ENCODE measurements around the gene NAPA. TPM values are rescaled to one million over a fixed set of nuclear protein-coding genes. Genes with fewer than 3 reads are reported as not detected.

Gene NAPA
- total and polyA plus RNA-seq, 2 of the 13 experiments (the other 11 are each of a cell fraction or from before 2014, with no cell fraction given), result 32.6 to 65.9 TPM

DNA sequence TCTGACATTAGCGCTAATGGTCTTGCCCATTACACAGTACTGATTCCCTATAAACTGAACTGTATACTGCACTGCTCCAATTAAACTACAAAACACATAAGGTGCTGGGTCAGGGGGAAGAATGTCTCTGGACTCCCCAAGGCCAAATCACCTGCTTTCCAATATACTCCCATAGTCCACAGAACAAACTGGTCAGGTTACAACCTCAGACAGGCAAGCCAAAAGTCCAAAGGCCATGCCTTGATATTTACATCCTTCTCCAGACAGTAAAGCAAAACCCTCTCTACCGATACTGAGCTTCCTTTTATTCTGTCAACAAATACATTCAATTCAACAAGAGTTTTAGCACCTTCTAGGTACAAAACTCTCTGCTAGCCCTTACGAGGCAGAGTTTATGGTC lies 49.2 kb upstream of the NAPA start (continued):
- TF ChIP-seq, protein P1, sequence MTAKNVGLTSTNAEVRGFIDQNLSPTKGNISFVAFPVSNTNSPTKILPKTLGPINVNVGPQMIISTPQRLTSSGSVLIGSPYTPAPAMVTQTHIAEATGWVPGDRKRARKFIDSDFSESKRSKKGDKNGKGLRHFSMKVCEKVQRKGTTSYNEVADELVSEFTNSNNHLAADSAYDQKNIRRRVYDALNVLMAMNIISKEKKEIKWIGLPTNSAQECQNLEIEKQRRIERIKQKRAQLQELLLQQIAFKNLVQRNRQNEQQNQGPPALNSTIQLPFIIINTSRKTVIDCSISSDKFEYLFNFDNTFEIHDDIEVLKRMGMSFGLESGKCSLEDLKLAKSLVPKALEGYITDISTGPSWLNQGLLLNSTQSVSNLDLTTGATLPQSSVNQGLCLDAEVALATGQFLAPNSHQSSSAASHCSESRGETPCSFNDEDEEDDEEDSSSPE (CRISPR knock-in tag; IDR thresholded peaks at IDR 0.05), result no peak
- TF ChIP-seq, protein P2, sequence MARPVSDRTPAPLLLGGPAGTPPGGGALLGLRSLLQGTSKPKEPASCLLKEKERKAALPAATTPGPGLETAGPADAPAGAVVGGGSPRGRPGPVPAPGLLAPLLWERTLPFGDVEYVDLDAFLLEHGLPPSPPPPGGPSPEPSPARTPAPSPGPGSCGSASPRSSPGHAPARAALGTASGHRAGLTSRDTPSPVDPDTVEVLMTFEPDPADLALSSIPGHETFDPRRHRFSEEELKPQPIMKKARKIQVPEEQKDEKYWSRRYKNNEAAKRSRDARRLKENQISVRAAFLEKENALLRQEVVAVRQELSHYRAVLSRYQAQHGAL (CRISPR knock-in tag; IDR thresholded peaks at IDR 0.05; ENCODE audit: not compliant biosample characterization), result no peak
- TF ChIP-seq ZNF431 (CRISPR knock-in tag; IDR thresholded peaks at IDR 0.05; ENCODE audit: borderline replicate concordance, low read depth) (no peak), GATAD1 (CRISPR knock-in tag; IDR thresholded peaks at IDR 0.05) (no peak), AKAP8 (CRISPR knock-in tag; IDR thresholded peaks at IDR 0.05) (no peak), ZNF180 (CRISPR knock-in tag; IDR thresholded peaks at IDR 0.05; ENCODE audit: borderline replicate concordance, low read depth) (no peak), ZNF782 (CRISPR knock-in tag; IDR thresholded peaks at IDR 0.05; ENCODE audit: borderline replicate concordance) (no peak), ISL2 (CRISPR knock-in tag; IDR thresholded peaks at IDR 0.05) (no peak), TEAD3 (CRISPR knock-in tag; optimal IDR thresholded peaks at IDR 0.05; ENCODE audit: borderline replicate concordance) (peak; percentile 8), ZNF557 (CRISPR knock-in tag; IDR thresholded peaks at IDR 0.05) (no peak), ZNF510 (CRISPR knock-in tag; IDR thresholded peaks at IDR 0.05; ENCODE audit: low read depth) (no peak), HNRNPLL (IDR thresholded peaks at IDR 0.05; ENCODE audit: low read depth, low read length, poor library complexity, severe bottlenecking) (no peak), STAT6 (CRISPR knock-in tag; IDR thresholded peaks at IDR 0.05; ENCODE audit: borderline replicate concordance) (no peak), ZNF251 (CRISPR knock-in tag; IDR thresholded peaks at IDR 0.05) (no peak), ZNF652 (CRISPR knock-in tag; IDR thresholded peaks at IDR 0.05; ENCODE audit: borderline replicate concordance, low read depth) (no peak), CTCF (CRISPR knock-in tag; IDR thresholded peaks at IDR 0.05) (no peak)
- TF ChIP-seq, protein P3, sequence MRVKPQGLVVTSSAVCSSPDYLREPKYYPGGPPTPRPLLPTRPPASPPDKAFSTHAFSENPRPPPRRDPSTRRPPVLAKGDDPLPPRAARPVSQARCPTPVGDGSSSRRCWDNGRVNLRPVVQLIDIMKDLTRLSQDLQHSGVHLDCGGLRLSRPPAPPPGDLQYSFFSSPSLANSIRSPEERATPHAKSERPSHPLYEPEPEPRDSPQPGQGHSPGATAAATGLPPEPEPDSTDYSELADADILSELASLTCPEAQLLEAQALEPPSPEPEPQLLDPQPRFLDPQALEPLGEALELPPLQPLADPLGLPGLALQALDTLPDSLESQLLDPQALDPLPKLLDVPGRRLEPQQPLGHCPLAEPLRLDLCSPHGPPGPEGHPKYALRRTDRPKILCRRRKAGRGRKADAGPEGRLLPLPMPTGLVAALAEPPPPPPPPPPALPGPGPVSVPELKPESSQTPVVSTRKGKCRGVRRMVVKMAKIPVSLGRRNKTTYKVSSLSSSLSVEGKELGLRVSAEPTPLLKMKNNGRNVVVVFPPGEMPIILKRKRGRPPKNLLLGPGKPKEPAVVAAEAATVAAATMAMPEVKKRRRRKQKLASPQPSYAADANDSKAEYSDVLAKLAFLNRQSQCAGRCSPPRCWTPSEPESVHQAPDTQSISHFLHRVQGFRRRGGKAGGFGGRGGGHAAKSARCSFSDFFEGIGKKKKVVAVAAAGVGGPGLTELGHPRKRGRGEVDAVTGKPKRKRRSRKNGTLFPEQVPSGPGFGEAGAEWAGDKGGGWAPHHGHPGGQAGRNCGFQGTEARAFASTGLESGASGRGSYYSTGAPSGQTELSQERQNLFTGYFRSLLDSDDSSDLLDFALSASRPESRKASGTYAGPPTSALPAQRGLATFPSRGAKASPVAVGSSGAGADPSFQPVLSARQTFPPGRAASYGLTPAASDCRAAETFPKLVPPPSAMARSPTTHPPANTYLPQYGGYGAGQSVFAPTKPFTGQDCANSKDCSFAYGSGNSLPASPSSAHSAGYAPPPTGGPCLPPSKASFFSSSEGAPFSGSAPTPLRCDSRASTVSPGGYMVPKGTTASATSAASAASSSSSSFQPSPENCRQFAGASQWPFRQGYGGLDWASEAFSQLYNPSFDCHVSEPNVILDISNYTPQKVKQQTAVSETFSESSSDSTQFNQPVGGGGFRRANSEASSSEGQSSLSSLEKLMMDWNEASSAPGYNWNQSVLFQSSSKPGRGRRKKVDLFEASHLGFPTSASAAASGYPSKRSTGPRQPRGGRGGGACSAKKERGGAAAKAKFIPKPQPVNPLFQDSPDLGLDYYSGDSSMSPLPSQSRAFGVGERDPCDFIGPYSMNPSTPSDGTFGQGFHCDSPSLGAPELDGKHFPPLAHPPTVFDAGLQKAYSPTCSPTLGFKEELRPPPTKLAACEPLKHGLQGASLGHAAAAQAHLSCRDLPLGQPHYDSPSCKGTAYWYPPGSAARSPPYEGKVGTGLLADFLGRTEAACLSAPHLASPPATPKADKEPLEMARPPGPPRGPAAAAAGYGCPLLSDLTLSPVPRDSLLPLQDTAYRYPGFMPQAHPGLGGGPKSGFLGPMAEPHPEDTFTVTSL (CRISPR knock-in tag; IDR thresholded peaks at IDR 0.05; ENCODE audit: borderline replicate concordance), result peak; percentile 66; the same call in 1 of the 2 replicates
